Skin of body (tissue), 2 donors: ENCODE results near the gene MYH9. TPM values are rescaled to one million over a fixed set of nuclear protein-coding genes. Genes with fewer than 3 reads are reported as not detected.
"Not testable (repeated sequence)": the region's sequence is repeated elsewhere in the genome, so short reads cannot be mapped to it uniquely, and the experiment has no call there.

Experiments
- DNase-seq: peaks from one replicate; lab custom pipeline; 2025; lab: John Stamatoyannopoulos, UW
- total RNA-seq: library from RNA; depleted of rRNA; stranded (reverse); fragments of >200 nt; gene quantifications from one replicate; pipeline ENCODE4 v1.2.3, GENCODE V29; 2014

MYH9 gene
- total RNA-seq, 1 donor from 2014 or later, result 219 TPM

GRCh38 chr22:36415415-36416168, 27.8 kb upstream of the MYH9 start:
- DNase-seq, result no peak

- no peak for DNase-seq
These were observed 25.4 kb upstream of the MYH9 start for GRCh38 chr22:36413022-36413775.

GRCh38 chr22:36411589-36412258, 24.0 kb upstream of the MYH9 start:
- no peak for DNase-seq

- peak; percentile 42 for DNase-seq
These were observed 22.4 kb upstream of the MYH9 start for GRCh38 chr22:36409911-36410756.

GRCh38 chr22:36409554-36409910, 21.8 kb upstream of the MYH9 start:
- DNase-seq, result not testable (repeated sequence)

- DNase-seq, result no peak
These were observed 21.3 kb upstream of the MYH9 start for GRCh38 chr22:36409056-36409455.

- DNase-seq, result no peak
These were observed 19.0 kb upstream of the MYH9 start for GRCh38 chr22:36406721-36407120.

GRCh38 chr22:36405671-36406538, 18.1 kb upstream of the MYH9 start:
- no peak for DNase-seq

GRCh38 chr22:36405221-36405661, 17.5 kb upstream of the MYH9 start:
- no peak for DNase-seq

GRCh38 chr22:36404446-36404845, 16.7 kb upstream of the MYH9 start:
- DNase-seq, result no peak

- no peak for DNase-seq
These were observed 11.7 kb upstream of the MYH9 start for GRCh38 chr22:36399472-36399778.

- DNase-seq, result no peak
These were observed 11.1 kb upstream of the MYH9 start for GRCh38 chr22:36398601-36399471.

- DNase-seq, result no peak
These were observed 9.6 kb upstream of the MYH9 start for GRCh38 chr22:36397131-36398093.

GRCh38 chr22:36395915-36396314, 8.1 kb upstream of the MYH9 start:
- DNase-seq, result no peak

- no peak for DNase-seq
These were observed 7.5 kb upstream of the MYH9 start for GRCh38 chr22:36395055-36395849.

- DNase-seq, result no peak
These were observed 3.9 kb upstream of the MYH9 start for GRCh38 chr22:36391638-36392037.

- not testable (repeated sequence) for DNase-seq
These were observed 1.4 kb upstream of the MYH9 start for GRCh38 chr22:36389122-36389521.

- no peak for DNase-seq
These were observed 133 bp downstream of the MYH9 start for GRCh38 chr22:36387709-36387958.
